ENCODE results near the gene TMEM9.

GRCh38 chr1:201137579-201138310 lies 16.5 kb downstream of the TMEM9 start:
- TF ChIP-seq RAD21 (IDR thresholded peaks at IDR 0.05 in 1 of 2, conservative IDR thresholded peaks at IDR 0.05 in 1 of 2; ENCODE audit: low read depth in 2 of 2, low read length in 2 of 2): no peak
- no peak for TF ChIP-seq HDAC2 (IDR thresholded peaks at IDR 0.05; ENCODE audit: borderline replicate concordance in 1 of 2, low read depth in 2 of 2, low read length in 2 of 2)
- no peak for TF ChIP-seq CHD2 (IDR thresholded peaks at IDR 0.05; ENCODE audit: low read length)
- no peak for TF ChIP-seq EGR1 (IDR thresholded peaks at IDR 0.05; ENCODE audit: borderline replicate concordance, low read depth, low read length)
- no peak for TF ChIP-seq EZH2 (IDR thresholded peaks at IDR 0.05; ENCODE audit: low read depth, low read length, severe bottlenecking)
